ENCODE results near the gene ZNF383. TPM values are rescaled to one million over a fixed set of nuclear protein-coding genes. Genes with fewer than 3 reads are reported as not detected.
"Not testable (repeated sequence)": the region's sequence is repeated elsewhere in the genome, so short reads cannot be mapped to it uniquely, and the experiment has no call there.

ZNF383 gene
- total and polyA plus RNA-seq, 10 of the 15 experiments (the other 5 are each of a cell fraction or from before 2014, with no cell fraction given): 3.3 to 9.0 (median 5.1) TPM

DNA sequence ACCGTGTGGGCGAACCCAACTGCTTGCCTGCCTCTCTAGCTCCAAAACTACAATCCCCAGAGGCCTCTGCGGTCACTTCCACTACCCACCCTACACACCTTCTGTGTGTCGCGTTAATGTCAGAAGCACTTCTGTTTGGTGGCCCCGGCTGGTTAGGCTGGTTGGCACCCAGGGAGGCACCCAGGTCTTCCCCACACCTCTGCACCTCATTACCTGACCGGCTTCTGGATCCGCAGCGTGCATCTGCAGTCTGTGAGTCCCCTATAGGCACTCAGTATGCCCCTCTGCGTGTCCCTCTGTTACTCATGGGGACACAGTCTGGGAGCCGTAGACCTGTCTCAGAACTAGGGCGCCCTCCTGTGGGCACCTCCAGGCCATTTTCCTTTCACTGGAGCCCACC is 49.0 kb downstream of the ZNF383 start:
- H3K4me3 ChIP-seq; H3K27me3 ChIP-seq (replicated peaks in 1 of 2; ENCODE audit: control insufficient read depth in 2 of 2, insufficient read depth in 2 of 2, low read length in 1 of 2); ATAC-seq; SMC1A ChIA-PET (ENCODE audit: uncharacterized antibody, unreplicated experiment); H3K79me2 ChIP-seq (ENCODE audit: control insufficient read depth, insufficient read depth, low read length); CTCF ChIA-PET; H3K9ac ChIP-seq (ENCODE audit: control insufficient read depth, insufficient read depth, low read length); DNase-seq (ENCODE audit: low read depth, low spot score); in situ Hi-C loops (cut with MboI); RAD21 ChIA-PET (ENCODE audit: unreplicated experiment); BruUV-seq (replicated peaks); H3K36me3 ChIP-seq (ENCODE audit: control insufficient read depth in 2 of 2, insufficient read depth in 2 of 2, low read length in 1 of 2); FAIRE-seq; POLR2A ChIA-PET; H3K4me2 ChIP-seq (ENCODE audit: control insufficient read depth, insufficient read depth); H3K27ac ChIP-seq (ENCODE audit: control insufficient read depth, insufficient read depth); H3K9me3 ChIP-seq (replicated peaks; ENCODE audit: control insufficient read depth, insufficient read depth, low read length); intact Hi-C loops (cut with micrococcal nuclease; ENCODE audit: unreplicated experiment); H3K4me1 ChIP-seq (ENCODE audit: control insufficient read depth, insufficient read depth, low read length); H4K20me1 ChIP-seq (ENCODE audit: control insufficient read depth, insufficient read depth); H2AFZ ChIP-seq (ENCODE audit: control insufficient read depth, low read depth, low read length): not testable (repeated sequence)
- WGBS (ENCODE audit: insufficient coverage, insufficient replicate concordance, low lambda C conversion rate, missing lambda C conversion rate): 95% methylated on average over 6 of the region's 12 CpGs

DNA sequence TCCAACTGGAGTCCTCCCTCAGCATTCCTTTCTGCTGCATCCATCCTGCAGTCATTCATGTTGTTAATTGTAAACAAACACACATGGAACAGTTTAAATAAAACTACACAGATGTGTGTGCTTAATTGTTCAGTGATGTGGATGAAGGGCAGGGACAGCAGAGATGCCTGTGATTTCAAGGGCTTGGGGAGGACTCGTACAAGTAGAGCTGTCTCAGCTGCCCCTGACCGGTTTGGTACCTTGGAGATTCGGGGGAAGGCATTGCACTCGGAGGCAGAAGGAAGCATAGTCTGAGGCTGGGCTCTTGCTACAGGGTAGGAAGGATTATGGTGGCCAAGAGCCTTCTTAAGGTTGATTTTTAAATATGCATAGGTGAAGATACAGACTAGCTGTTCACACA is 49.7 kb downstream of the ZNF383 start:
- H3K4me3 ChIP-seq; ATAC-seq; H3K4me2 ChIP-seq (ENCODE audit: control insufficient read depth, insufficient read depth); CTCF ChIA-PET; POLR2A ChIA-PET; H3K27ac ChIP-seq (ENCODE audit: control insufficient read depth, insufficient read depth); H3K36me3 ChIP-seq (ENCODE audit: control insufficient read depth in 2 of 2, insufficient read depth in 2 of 2, low read length in 1 of 2); H2AFZ ChIP-seq (ENCODE audit: control insufficient read depth, low read depth, low read length); H4K20me1 ChIP-seq (ENCODE audit: control insufficient read depth, insufficient read depth); H3K79me2 ChIP-seq (ENCODE audit: control insufficient read depth, insufficient read depth, low read length); H3K4me1 ChIP-seq (ENCODE audit: control insufficient read depth, insufficient read depth, low read length); H3K27me3 ChIP-seq (replicated peaks in 1 of 2; ENCODE audit: control insufficient read depth in 2 of 2, insufficient read depth in 2 of 2, low read length in 1 of 2); FAIRE-seq; DNase-seq (ENCODE audit: low read depth, low spot score); RAD21 ChIA-PET (ENCODE audit: unreplicated experiment); H3K9me3 ChIP-seq (replicated peaks; ENCODE audit: control insufficient read depth, insufficient read depth, low read length); BruUV-seq (replicated peaks); H3K9ac ChIP-seq (ENCODE audit: control insufficient read depth, insufficient read depth, low read length); SMC1A ChIA-PET (ENCODE audit: uncharacterized antibody, unreplicated experiment); in situ Hi-C loops (cut with MboI); intact Hi-C loops (cut with micrococcal nuclease; ENCODE audit: unreplicated experiment): not testable (repeated sequence)
- 97% methylated on average over 4 of the region's 4 CpGs for WGBS (ENCODE audit: insufficient coverage, insufficient replicate concordance, low lambda C conversion rate, missing lambda C conversion rate)

DNA sequence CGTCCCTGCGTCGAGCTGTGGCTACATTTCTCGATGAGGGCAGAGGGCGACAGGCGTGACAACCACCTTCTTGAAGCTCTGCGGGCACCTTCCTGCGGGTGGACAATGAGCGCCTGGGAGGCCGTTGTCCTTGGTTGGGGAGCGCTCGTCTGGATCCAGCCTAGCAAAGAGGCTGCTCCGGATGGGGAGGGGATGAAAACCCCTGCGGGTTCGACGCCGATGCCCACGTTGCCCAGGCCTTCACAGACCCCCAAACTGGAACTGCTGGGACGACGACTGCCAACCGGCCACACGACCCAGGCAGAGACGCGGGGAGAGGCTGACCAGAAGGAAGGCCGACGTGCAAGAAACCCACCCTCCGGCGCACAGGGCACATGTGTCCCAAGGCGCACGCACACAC is 62.6 kb downstream of the ZNF383 start:
- ATAC-seq; H3K4me2 ChIP-seq (ENCODE audit: control insufficient read depth, insufficient read depth); H4K20me1 ChIP-seq (ENCODE audit: control insufficient read depth, insufficient read depth); H3K4me3 ChIP-seq; DNase-seq (ENCODE audit: low read depth, low spot score); intact Hi-C loops (cut with micrococcal nuclease; ENCODE audit: unreplicated experiment); FAIRE-seq; H3K79me2 ChIP-seq (ENCODE audit: control insufficient read depth, insufficient read depth, low read length); POLR2A ChIA-PET; H2AFZ ChIP-seq (ENCODE audit: control insufficient read depth, low read depth, low read length); H3K9me3 ChIP-seq (replicated peaks; ENCODE audit: control insufficient read depth, insufficient read depth, low read length); H3K36me3 ChIP-seq (ENCODE audit: control insufficient read depth in 2 of 2, insufficient read depth in 2 of 2, low read length in 1 of 2); H3K4me1 ChIP-seq (ENCODE audit: control insufficient read depth, insufficient read depth, low read length); in situ Hi-C loops (cut with MboI); SMC1A ChIA-PET (ENCODE audit: uncharacterized antibody, unreplicated experiment); RAD21 ChIA-PET (ENCODE audit: unreplicated experiment); H3K27ac ChIP-seq (ENCODE audit: control insufficient read depth, insufficient read depth); H3K9ac ChIP-seq (ENCODE audit: control insufficient read depth, insufficient read depth, low read length); CTCF ChIA-PET; BruUV-seq (replicated peaks); H3K27me3 ChIP-seq (replicated peaks in 1 of 2; ENCODE audit: control insufficient read depth in 2 of 2, insufficient read depth in 2 of 2, low read length in 1 of 2): not testable (repeated sequence)
- 96% methylated on average over 22 of the region's 30 CpGs for WGBS (ENCODE audit: insufficient coverage, insufficient replicate concordance, low lambda C conversion rate, missing lambda C conversion rate)

DNA sequence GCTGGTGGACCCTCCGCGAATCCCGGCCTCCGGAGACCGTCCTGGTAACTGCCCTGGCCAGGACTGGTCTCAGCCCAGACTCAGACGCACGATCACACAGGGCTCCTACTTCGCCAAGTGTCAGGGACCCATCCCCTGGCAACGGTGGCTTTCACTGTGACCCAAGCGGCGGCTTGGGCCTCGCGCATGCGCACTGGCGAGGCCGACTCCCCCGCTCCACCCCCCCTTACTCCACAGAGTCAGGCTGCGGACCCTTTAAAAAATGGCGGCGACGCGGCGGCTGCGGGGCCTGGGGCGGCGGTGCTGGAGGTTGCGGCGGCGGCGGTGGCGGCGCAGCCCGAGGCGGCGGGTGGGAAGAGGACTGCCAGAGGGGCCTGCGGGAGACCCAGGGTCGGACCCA is 66.0 kb downstream of the ZNF383 start:
- POLR2A ChIA-PET; H3K79me2 ChIP-seq (ENCODE audit: control insufficient read depth, insufficient read depth, low read length); FAIRE-seq; BruUV-seq (replicated peaks); H2AFZ ChIP-seq (ENCODE audit: control insufficient read depth, low read depth, low read length); RAD21 ChIA-PET (ENCODE audit: unreplicated experiment); H3K4me1 ChIP-seq (ENCODE audit: control insufficient read depth, insufficient read depth, low read length); DNase-seq (ENCODE audit: low read depth, low spot score); H3K27me3 ChIP-seq (replicated peaks in 1 of 2; ENCODE audit: control insufficient read depth in 2 of 2, insufficient read depth in 2 of 2, low read length in 1 of 2); H3K27ac ChIP-seq (ENCODE audit: control insufficient read depth, insufficient read depth); H3K4me3 ChIP-seq; H3K36me3 ChIP-seq (ENCODE audit: control insufficient read depth in 2 of 2, insufficient read depth in 2 of 2, low read length in 1 of 2); CTCF ChIA-PET; H3K4me2 ChIP-seq (ENCODE audit: control insufficient read depth, insufficient read depth); intact Hi-C loops (cut with micrococcal nuclease; ENCODE audit: unreplicated experiment); H4K20me1 ChIP-seq (ENCODE audit: control insufficient read depth, insufficient read depth); H3K9ac ChIP-seq (ENCODE audit: control insufficient read depth, insufficient read depth, low read length); H3K9me3 ChIP-seq (replicated peaks; ENCODE audit: control insufficient read depth, insufficient read depth, low read length); SMC1A ChIA-PET (ENCODE audit: uncharacterized antibody, unreplicated experiment); ATAC-seq; in situ Hi-C loops (cut with MboI): not testable (repeated sequence)
- WGBS (ENCODE audit: insufficient coverage, insufficient replicate concordance, low lambda C conversion rate, missing lambda C conversion rate): no CpG with 5 or more reads among the region's 37 CpGs
